ENCODE data around the gene KCNJ12. TPM values are rescaled to one million over a fixed set of nuclear protein-coding genes. Genes with fewer than 3 reads are reported as not detected.

KCNJ12 gene
- total RNA-seq, 2 donors from 2014 or later = 12.0 to 17.3 TPM

- no peak overlapping the region for H3K4me3 ChIP-seq
- H3K4me1 ChIP-seq = peaks cover 0 to 54% of the 10 kb centered on the region in 2 donors
- no peaks in the 10 kb centered on the region for H3K36me3 ChIP-seq
- no peak for TF ChIP-seq CTCF (IDR thresholded peaks at IDR 0.05)
- no peak for DNase-seq (ENCODE audit: low spot score)
- H3K27ac ChIP-seq = peak overlapping the region in 1 of 2 donors; percentile 74
- H3K9me3 ChIP-seq = no peaks in the 10 kb centered on the region
- H3K27me3 ChIP-seq = no peaks in the 10 kb centered on the region
These were observed 3.8 kb upstream of the KCNJ12 start for GRCh38 chr17:21372256-21372954.

GRCh38 chr17:21373036-21373435 is 3.1 kb upstream of the KCNJ12 start:
- TF ChIP-seq CTCF (IDR thresholded peaks at IDR 0.05) = no peak
- no peaks in the 10 kb centered on the region for H3K9me3 ChIP-seq
- H3K36me3 ChIP-seq = no peaks in the 10 kb centered on the region
- no peak overlapping the region for H3K4me3 ChIP-seq
- H3K27me3 ChIP-seq = no peaks in the 10 kb centered on the region
- no peak for DNase-seq (ENCODE audit: low spot score)
- H3K27ac ChIP-seq = no peak overlapping the region
- peaks cover 0 to 60% of the 10 kb centered on the region in 2 donors for H3K4me1 ChIP-seq

GRCh38 chr17:21373696-21374440 is 2.3 kb upstream of the KCNJ12 start:
- no peaks in the 10 kb centered on the region for H3K9me3 ChIP-seq
- H3K4me1 ChIP-seq = peaks cover 0 to 66% of the 10 kb centered on the region in 2 donors
- no peak for DNase-seq (ENCODE audit: low spot score)
- H3K27me3 ChIP-seq = no peaks in the 10 kb centered on the region
- no peak for TF ChIP-seq CTCF (IDR thresholded peaks at IDR 0.05)
- H3K4me3 ChIP-seq = no peak overlapping the region
- no peak overlapping the region for H3K27ac ChIP-seq
- no peaks in the 10 kb centered on the region for H3K36me3 ChIP-seq

- H3K27ac ChIP-seq = no peak overlapping the region
- no peaks in the 10 kb centered on the region for H3K36me3 ChIP-seq
- peaks cover 0 to 66% of the 10 kb centered on the region in 2 donors for H3K4me1 ChIP-seq
- no peaks in the 10 kb centered on the region for H3K9me3 ChIP-seq
- H3K27me3 ChIP-seq = no peaks in the 10 kb centered on the region
- no peak for TF ChIP-seq CTCF (IDR thresholded peaks at IDR 0.05)
- no peak for DNase-seq (ENCODE audit: low spot score)
- no peak overlapping the region for H3K4me3 ChIP-seq
These were observed 1.6 kb upstream of the KCNJ12 start for GRCh38 chr17:21374441-21375161.

GRCh38 chr17:21375162-21375560 is 996 bp upstream of the KCNJ12 start:
- no peak overlapping the region for H3K4me3 ChIP-seq
- DNase-seq (ENCODE audit: low spot score) = no peak
- H3K4me1 ChIP-seq = peaks cover 0 to 66% of the 10 kb centered on the region in 2 donors
- H3K9me3 ChIP-seq = no peaks in the 10 kb centered on the region
- no peaks in the 10 kb centered on the region for H3K27me3 ChIP-seq
- TF ChIP-seq CTCF (IDR thresholded peaks at IDR 0.05) = no peak
- H3K27ac ChIP-seq = no peak overlapping the region
- H3K36me3 ChIP-seq = no peaks in the 10 kb centered on the region

All from right atrium auricular region (tissue), 2 donors.